A673 (cell line): ENCODE measurements around the gene BEGAIN.

Source experiments
- CTCF ChIP-seq: fragments of 300-800, 200-600 bp; sonication (generic); conservative IDR thresholded peaks from 2 replicates; pipeline ENCODE4 v1.5.1; 2017; ENCODE audit warnings: low read depth, mild to moderate bottlenecking, antibody characterized with exemption, low read length, moderate library complexity, mixed read lengths
- EZH2 ChIP-seq: fragments of 200-600 bp; sonication (generic); IDR thresholded peaks from 2 replicates; pipeline ENCODE4 v1.6.1; 2017; ENCODE audit warnings: borderline replicate concordance, low read depth, mild to moderate bottlenecking, mixed read lengths, antibody characterized with exemption, low read length; ENCODE audit not compliant: poor library complexity, severe bottlenecking

DNA sequence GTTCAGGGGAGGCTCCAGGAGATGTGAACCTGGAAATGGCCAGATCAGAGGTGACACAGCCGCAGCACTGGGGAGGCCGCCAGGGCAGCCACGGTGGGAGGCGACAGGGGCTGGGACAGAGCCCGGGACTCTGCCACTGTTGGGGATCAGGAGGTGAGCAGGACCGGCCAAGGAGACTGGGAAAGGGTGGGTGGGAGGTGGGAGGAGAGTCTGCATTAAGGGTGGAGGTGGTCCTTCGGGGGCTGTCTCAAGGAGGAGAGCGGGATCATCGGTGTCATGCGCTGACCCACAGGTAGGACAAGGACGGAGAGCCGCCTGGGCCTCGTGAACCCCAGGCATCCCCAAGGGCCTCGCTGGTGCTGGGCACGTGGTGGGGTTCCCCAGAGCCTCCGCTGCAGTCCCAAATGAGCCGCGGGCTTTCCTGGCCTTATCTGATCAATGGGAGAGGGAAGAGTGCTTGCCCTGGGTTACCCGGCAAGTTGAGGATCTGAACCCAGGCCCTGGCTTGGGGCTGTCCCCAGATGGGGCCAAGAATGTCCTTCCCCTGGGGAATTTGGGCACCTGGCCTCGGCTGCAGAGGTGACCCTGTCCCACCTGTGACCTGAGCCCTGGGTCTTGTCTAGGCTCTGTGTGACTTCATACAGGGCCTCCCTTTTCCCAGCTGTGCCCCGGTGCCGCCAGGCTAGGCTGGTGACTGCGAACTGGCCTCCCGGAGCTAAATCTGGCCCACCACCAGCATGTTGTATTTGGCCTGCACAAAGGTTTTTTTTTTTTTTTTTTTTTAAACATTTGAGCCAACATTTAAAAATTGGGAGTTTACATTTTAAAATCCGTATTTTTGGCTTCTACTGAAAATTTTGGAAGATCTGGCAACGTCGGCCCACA lies 13.2 kb downstream of the BEGAIN start:
- TF ChIP-seq CTCF = no peak
- TF ChIP-seq EZH2 = no peak
